SK-N-SH (cell line): Measurements from ENCODE around the gene FRMPD1. TPM values are rescaled to one million over a fixed set of nuclear protein-coding genes. Genes with fewer than 3 reads are reported as not detected.
"Not testable (repeated sequence)": the region's sequence is repeated elsewhere in the genome, so short reads cannot be mapped to it uniquely, and the experiment has no call there.

Source experiments
- CTCF ChIA-PET: fragments of 300-600, 350-600 bp; formaldehyde crosslinking; extraction: SDS; loops from one replicate; lab custom pipeline; 2021; lab: Yijun Ruan, JAX
- POLR2A ChIA-PET: fragments of 350-600 bp; sonication (Branson Sonifier 250); formaldehyde crosslinking; extraction: SDS; loops from one replicate; lab custom pipeline; 2020; ENCODE audit warnings: antibody characterized with exemption, inconsistent platforms; lab: Yijun Ruan, JAX
- DNase-seq: peaks from one replicate; pipeline ENCODE4 v3.0.0; 2012
- H2AFZ ChIP-seq: fragments of 200-600 bp; sonication (generic); 2 replicates; pipeline ENCODE4 v1.8.1; 2016; ENCODE audit warnings: antibody characterized with exemption, mild to moderate bottlenecking, low read depth
- H3F3A ChIP-seq: fragments of 200-600 bp; sonication (generic); replicated peaks from 2 replicates; pipeline ENCODE3; 2016; ENCODE audit warnings: antibody characterized with exemption, mild to moderate bottlenecking; ENCODE audit not compliant: insufficient read depth
- H3K27ac ChIP-seq, 2 experiments: fragments of 200-500 bp in 1 of 2; fragments of 200-600 bp in 1 of 2; sonication (Bioruptor generic) in 1 of 2; sonication (generic), shearing (Covaris generic) in 1 of 2; 2 replicates each; pipeline versions ENCODE4 v1.5.1 to v1.6.1; 2014 to 2016; ENCODE audit warnings: low read depth in 2 of 2, inconsistent platforms in 1 of 2, low read length in 1 of 2, mild to moderate bottlenecking in 1 of 2, mixed read lengths in 1 of 2
- H3K27me3 ChIP-seq: fragments of 200-600 bp; sonication (generic), shearing (Covaris generic); 2 replicates; pipeline ENCODE4 v1.6.1; 2016; ENCODE audit warnings: mixed run types; ENCODE audit not compliant: insufficient read depth
- H3K36me3 ChIP-seq, 2 experiments: fragments of 200-500 bp in 1 of 2; fragments of 200-600 bp in 1 of 2; sonication (Bioruptor generic) in 1 of 2; sonication (generic) in 1 of 2; replicated peaks in 1 of 2; 2 replicates each; pipeline versions ENCODE3 to v1.5.1; 2014 to 2016; ENCODE audit warnings: low read length in 1 of 2, mild to moderate bottlenecking in 1 of 2; ENCODE audit not compliant: insufficient read depth in 2 of 2, control insufficient read depth in 1 of 2
- H3K4me1 ChIP-seq, 2 experiments: fragments of 200-500 bp in 1 of 2; fragments of 200-600 bp in 1 of 2; sonication (Bioruptor generic) in 1 of 2; sonication (generic), shearing (Covaris generic) in 1 of 2; 2 replicates each; pipeline versions ENCODE4 v1.5.1 to v1.6.1; 2014 to 2016; ENCODE audit warnings: low read depth in 1 of 2, low read length in 1 of 2, mixed run types in 1 of 2; ENCODE audit not compliant: insufficient read depth in 2 of 2, control insufficient read depth in 1 of 2
- H3K4me2 ChIP-seq: fragments of 200-600 bp; sonication (generic), shearing (Covaris generic); 2 replicates; pipeline ENCODE4 v1.6.1; 2017; ENCODE audit warnings: mixed run types
- H3K4me3 ChIP-seq, 2 experiments: fragments of 200-500 bp in 1 of 2; fragments of 200-600 bp in 1 of 2; sonication (Bioruptor generic) in 1 of 2; sonication (generic), shearing (Covaris generic) in 1 of 2; 2 replicates each; pipeline versions ENCODE4 v1.5.1 to v1.8.1; 2014 to 2016; ENCODE audit warnings: low read depth in 2 of 2, inconsistent platforms in 1 of 2, low read length in 1 of 2, mild to moderate bottlenecking in 1 of 2, mixed read lengths in 1 of 2, moderate library complexity in 1 of 2
- H3K79me2 ChIP-seq: fragments of 200-600 bp; sonication (generic); 2 replicates; pipeline ENCODE4 v1.8.1; 2017; ENCODE audit warnings: mild to moderate bottlenecking; ENCODE audit not compliant: insufficient read depth
- H3K9ac ChIP-seq: fragments of 200-600 bp; sonication (generic); 2 replicates; pipeline ENCODE4 v1.6.1; 2017; ENCODE audit warnings: mixed run types
- H3K9me2 ChIP-seq: fragments of 200-600 bp; sonication (generic); 2 replicates; pipeline ENCODE4 v1.6.1; 2017; ENCODE audit warnings: mixed run types
- H3K9me3 ChIP-seq: fragments of 200-600 bp; sonication (generic); 2 replicates; pipeline ENCODE4 v1.6.1; 2017; ENCODE audit warnings: mixed run types, mild to moderate bottlenecking, moderate library complexity
- H4K20me1 ChIP-seq: fragments of 200-600 bp; sonication (generic); 2 replicates; pipeline ENCODE4 v1.6.1; 2017; ENCODE audit warnings: mild to moderate bottlenecking, mixed run types; ENCODE audit not compliant: insufficient read depth
- EP300 ChIP-seq, 2 experiments: IDR thresholded peaks; 2 replicates each; pipeline versions ENCODE4 v1.4.0 to v1.6.1; 2012; ENCODE audit warnings: borderline replicate concordance in 1 of 2, low read depth in 1 of 2, low read length in 1 of 2
- EZH2phosphoT487 ChIP-seq: fragments of 200-600 bp; sonication (generic); IDR thresholded peaks from 2 replicates; pipeline ENCODE4 v1.6.1; 2017; ENCODE audit warnings: low read depth, mixed run types, mild to moderate bottlenecking, antibody characterized with exemption, moderate library complexity, borderline replicate concordance
- FOXM1 ChIP-seq: IDR thresholded peaks from 2 replicates; pipeline ENCODE4 v1.4.0; 2012; ENCODE audit warnings: low read depth, mild to moderate bottlenecking
- GATA2 ChIP-seq: sonication (generic); formaldehyde crosslinking; IDR thresholded peaks from 2 replicates; pipeline ENCODE4 v1.5.0; 2020; ENCODE audit warnings: mild to moderate bottlenecking, missing genetic modification reagents
- NRF1 ChIP-seq: IDR thresholded peaks from 2 replicates; pipeline ENCODE4 v1.6.1; 2012; ENCODE audit warnings: low read depth, mild to moderate bottlenecking, low read length
- RAD21 ChIP-seq: IDR thresholded peaks from 2 replicates; pipeline ENCODE4 v1.6.1; 2012; ENCODE audit warnings: mild to moderate bottlenecking, low read length
- SIN3A ChIP-seq: IDR thresholded peaks from 2 replicates; pipeline ENCODE4 v1.6.1; 2012; ENCODE audit warnings: low read depth, mild to moderate bottlenecking, low read length, moderate library complexity, borderline replicate concordance
- SMC3 ChIP-seq: IDR thresholded peaks from 2 replicates; pipeline ENCODE4 v1.6.1; 2012; ENCODE audit warnings: low read depth, low read length, improper control_type of control experiment
- TEAD4 ChIP-seq: IDR thresholded peaks from 2 replicates; pipeline ENCODE4 v1.4.0; 2012; ENCODE audit warnings: mild to moderate bottlenecking, borderline replicate concordance; ENCODE audit not compliant: insufficient read depth
- USF2 ChIP-seq: fragments of 150-350 bp; IDR thresholded peaks from 2 replicates; pipeline ENCODE4 v1.6.1; 2017; ENCODE audit warnings: antibody characterized with exemption, low read length, low read depth, borderline replicate concordance
- WGBS: methylation state at CpG from one replicate; pipeline ENCODE4 v1.1.6; 2017; ENCODE audit warnings: low lambda C conversion rate; 5-methylcytosine and 5-hydroxymethylcytosine counted together
- polyA plus RNA-seq, 3 experiments: library from polyadenylated mRNA; depleted of rRNA; stranded (reverse); fragments of >200 nt; gene quantifications; 2 replicates each; pipeline ENCODE4 v1.2.3, GENCODE V29; 2012

FRMPD1 gene, protein sequence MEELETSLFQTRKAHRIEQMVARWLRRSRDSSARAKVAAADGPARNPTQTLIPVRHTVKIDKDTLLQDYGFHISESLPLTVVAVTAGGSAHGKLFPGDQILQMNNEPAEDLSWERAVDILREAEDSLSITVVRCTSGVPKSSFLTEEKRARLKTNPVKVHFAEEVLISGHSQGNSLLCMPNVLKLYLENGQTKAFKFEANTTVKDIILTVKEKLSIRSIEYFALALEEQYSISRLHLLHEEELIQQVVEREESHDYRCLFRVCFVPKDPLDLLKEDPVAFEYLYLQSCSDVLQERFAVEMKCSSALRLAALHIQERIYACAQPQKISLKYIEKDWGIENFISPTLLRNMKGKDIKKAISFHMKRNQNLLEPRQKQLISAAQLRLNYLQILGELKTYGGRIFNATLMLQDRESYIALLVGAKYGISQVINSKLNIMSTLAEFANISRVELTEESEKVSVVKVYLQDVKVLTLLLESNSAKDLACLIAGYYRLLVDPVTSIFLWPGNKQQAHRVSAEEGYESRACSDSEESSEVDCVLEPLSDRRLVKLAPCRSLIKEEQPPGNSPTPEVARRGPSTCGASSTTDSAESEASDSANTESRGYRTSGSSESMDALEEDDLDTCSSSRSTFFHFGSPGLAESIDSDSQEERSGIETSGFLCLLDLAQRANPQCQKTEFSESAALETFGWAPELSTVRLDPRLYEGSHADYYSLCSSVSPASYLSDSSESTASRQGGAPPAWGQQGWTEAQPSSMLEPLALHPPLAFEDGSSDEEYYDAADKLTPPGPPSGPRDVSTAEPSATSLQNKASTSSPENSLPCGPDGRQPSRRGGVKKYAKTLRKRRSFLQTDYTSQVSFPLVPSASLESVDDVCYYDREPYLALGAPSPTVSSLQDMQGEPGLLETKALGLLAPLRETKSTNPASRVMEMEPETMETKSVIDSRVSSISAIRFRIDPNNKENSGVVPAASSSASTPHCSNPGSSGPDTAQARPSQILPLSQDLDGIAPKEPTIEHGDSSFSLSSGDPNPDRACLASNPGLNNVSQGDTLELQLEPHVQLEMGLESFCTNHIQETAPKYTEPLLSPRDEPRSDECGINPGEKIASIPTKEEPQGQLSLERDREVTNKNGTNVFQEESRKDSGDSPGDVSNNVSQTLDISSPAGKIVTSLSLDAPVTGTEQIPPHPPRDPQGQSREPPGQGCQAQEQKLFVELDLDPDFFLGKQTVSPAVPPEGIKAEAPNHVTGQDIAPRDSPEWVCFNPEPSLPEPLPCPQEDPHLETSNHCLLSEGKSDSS (N-terminal part only)
- polyA plus RNA-seq (2012; rRNA removed) = not detected in 2 replicates
- polyA plus RNA-seq (2012; cell fraction: cytosol; rRNA removed) = 0.01 TPM in 1 of 2 replicates, not detected in the other
- polyA plus RNA-seq (2012; cell fraction: nucleus; rRNA removed) = not detected in 2 replicates

- H3K27me3 ChIP-seq = peaks cover 47% of the 10 kb centered on the region
- peak; percentile 92 for DNase-seq
Observed at GRCh38 chr9:37650873-37651768, at the start of gene FRMPD1. Gene FRMPD1 (plus strand): TSS chr9:37650954. CDS start chr9:37692642, 41,688 bp downstream.

GRCh38 chr9:37602061-37602460, 48.7 kb upstream of the FRMPD1 start:
- H3K79me2 ChIP-seq, DNase-seq, H3K4me2 ChIP-seq, H3K4me3 ChIP-seq, H3K36me3 ChIP-seq, POLR2A ChIA-PET, H2AFZ ChIP-seq, H3K9ac ChIP-seq, H3K9me3 ChIP-seq, H3K4me1 ChIP-seq, H3K9me2 ChIP-seq, H3F3A ChIP-seq, H4K20me1 ChIP-seq, H3K27ac ChIP-seq: not testable (repeated sequence)
- H3K27me3 ChIP-seq = peaks cover 24% of the 10 kb centered on the region; the same call in 1 of the 2 replicates
- whole genome bisulfite sequencing = 56% methylated on average over 4 of the region's 4 CpGs
- CTCF ChIA-PET = interaction anchor here (0.9 to 1.5 kb wide), 3 partner anchors 8 to 22 kb away, joined by 3 read pairs; no protein-coding TSS in a partner anchor

More at GRCh38 chr9:37650873-37651768, at the start of gene FRMPD1:
- Histone ChIP-seq H3K9me3 (no peaks in the 10 kb centered on the region), H3K4me3 (peak within 1 kb of the TSS; percentile 58), H3K4me2 (peak within 1 kb of the TSS; percentile 90), H3K4me1 (peaks cover 0 to 9% of the 10 kb centered on the region in 2 experiments; a peak in 2 of 4 replicates), H2AFZ (peak within 1 kb of the TSS; percentile 81), H3K9me2 (no peaks in the 10 kb centered on the region), H3F3A (no peaks in the 10 kb centered on the region), H3K79me2 (no peaks in the 10 kb centered on the region), H4K20me1 (no peaks in the 10 kb centered on the region), H3K27ac (no peak within 1 kb of the TSS), H3K36me3 (no peaks in the 10 kb centered on the region), H3K9ac (no peak within 1 kb of the TSS)
- 5% methylated on average over 21 of the region's 73 CpGs for WGBS
- POLR2A ChIA-PET = interaction anchor here (0.7 kb wide), 1 partner anchor 100 kb away, joined by 3 read pairs; no protein-coding TSS in a partner anchor
- TF ChIP-seq NRF1 = peak; percentile 38; the same call in 1 of the 2 replicates
- no peak for TF ChIP-seq SIN3A
- no peak for TF ChIP-seq EP300 (IDR thresholded peaks at IDR 0.05; ENCODE audit: borderline replicate concordance in 1 of 2, low read depth in 1 of 2, low read length in 1 of 2)
- TF ChIP-seq GATA2 (CRISPR knock-in tag) = no peak
- TF ChIP-seq EZH2phosphoT487 = 0 out of 2 replicates have a peak, but pooled peaks have one; percentile 39
- peak; percentile 21; the same call in 1 of the 2 replicates for TF ChIP-seq SMC3
- TF ChIP-seq TEAD4 = no peak
- no peak for TF ChIP-seq FOXM1
- TF ChIP-seq RAD21 = no peak; the same call in 1 of the 2 replicates
- TF ChIP-seq USF2 = no peak
- CTCF ChIA-PET = interaction anchor here (0.7 to 2.0 kb wide), 10 partner anchors 9 to 169 kb away, joined by 3 to 5 read pairs (median 3); partner anchors contain the start of gene TOMM5
